HCT116 (cell line): Measurements from ENCODE around the gene PIGH. TPM values are rescaled to one million over a fixed set of nuclear protein-coding genes. Genes with fewer than 3 reads are reported as not detected.

Experiments used
- ATAC-seq: fragments of 200-7000 bp; cut with Tn5 transposase; 2 replicates; pipeline ENCODE4 v1.9.1; 2020; ENCODE audit warnings: mild to moderate bottlenecking, moderate library complexity
- BruUV-seq: library from RNA; stranded (reverse); fragments of 400-500 nt; replicated peaks from 2 replicates; lab custom pipeline; 2021; lab: Mats Ljungman, UMichigan
- CTCF ChIA-PET: fragments of 300-600 bp; sonication (Branson Sonifier 250); formaldehyde crosslinking; loops from one replicate; lab custom pipeline; 2021; ENCODE audit warnings: antibody characterized with exemption; lab: Charles Lee
- POLR2A ChIA-PET: fragments of 300-600, 350-600 bp; sonication (Branson Sonifier 250); formaldehyde crosslinking; loops from one replicate; lab custom pipeline; 2021; ENCODE audit warnings: antibody characterized with exemption; lab: Charles Lee
- RAD21 ChIA-PET, 2 experiments: fragments of 300-600 bp; sonication (Branson Sonifier 250); formaldehyde crosslinking; loops; one replicate each; lab custom pipeline; 2023; ENCODE audit warnings: low total read pairs in 2 of 2; ENCODE audit not compliant: uncharacterized antibody in 2 of 2, unreplicated experiment in 2 of 2, low non-redundant PET in 1 of 2; lab: Charles Lee
- DNase-seq: peaks from one replicate; pipeline ENCODE4 v3.0.0-alpha.2; 2010; ENCODE audit warnings: low read depth, low spot score
- H2AFZ ChIP-seq: fragments of 200-600 bp; shearing (Covaris generic), sonication (generic); 2 replicates; pipeline ENCODE4 v1.6.1; 2017; ENCODE audit warnings: low read depth, mixed run types, mixed read lengths, antibody characterized with exemption, low read length; ENCODE audit not compliant: poor library complexity, severe bottlenecking
- H3K27ac ChIP-seq: 2 replicates; pipeline ENCODE4 v1.5.1; 2012; ENCODE audit warnings: low read depth, low read length
- H3K27me3 ChIP-seq: fragments of 200-600 bp; sonication (generic); 2 replicates; pipeline ENCODE4 v1.6.1; 2016; ENCODE audit warnings: mixed run types, low read length, mixed read lengths; ENCODE audit not compliant: insufficient read depth
- H3K36me3 ChIP-seq, 2 experiments: fragments of 200-500 bp in 1 of 2; fragments of 200-600 bp in 1 of 2; sonication (Bioruptor generic) in 1 of 2; sonication (generic) in 1 of 2; 2 replicates each; pipeline versions ENCODE4 v1.5.1 to v1.6.1; 2014 to 2016; ENCODE audit warnings: low read length in 2 of 2, inconsistent platforms in 1 of 2, mixed read lengths in 1 of 2, mixed run types in 1 of 2; ENCODE audit not compliant: insufficient read depth in 2 of 2, control insufficient read depth in 1 of 2
- H3K4me1 ChIP-seq, 2 experiments: fragments of 200-600 bp in 1 of 2; sonication (generic) in 1 of 2; 2 replicates each; pipeline versions ENCODE4 v1.5.1 to v1.6.1; 2012 to 2017; ENCODE audit warnings: low read length in 2 of 2, inconsistent platforms in 1 of 2, mild to moderate bottlenecking in 1 of 2, mixed read lengths in 1 of 2, mixed run types in 1 of 2, moderate library complexity in 1 of 2; ENCODE audit not compliant: insufficient read depth in 2 of 2, control insufficient read depth in 1 of 2
- H3K4me2 ChIP-seq: fragments of 200-600 bp; sonication (generic); 2 replicates; pipeline ENCODE4 v1.6.1; 2017; ENCODE audit warnings: mixed run types, low read length, mixed read lengths
- H3K4me3 ChIP-seq, 2 experiments: fragments of 200-600 bp in 1 of 2; sonication (generic) in 1 of 2; replicated peaks in 1 of 2; 2 replicates each; pipeline ENCODE4 v1.5.1; 2011 to 2016; ENCODE audit warnings: low read length in 2 of 2, control low read depth in 1 of 2, low read depth in 1 of 2, mild to moderate bottlenecking in 1 of 2, mixed read lengths in 1 of 2, mixed run types in 1 of 2
- H3K79me2 ChIP-seq: fragments of 200-600 bp; sonication (generic); 2 replicates; pipeline ENCODE4 v1.6.1; 2017; ENCODE audit warnings: mild to moderate bottlenecking, mixed run types, low read length, moderate library complexity, mixed read lengths; ENCODE audit not compliant: insufficient read depth
- H3K9ac ChIP-seq: fragments of 200-600 bp; sonication (generic); 2 replicates; pipeline ENCODE4 v1.6.1; 2016; ENCODE audit warnings: low read length, mixed read lengths
- H3K9me2 ChIP-seq: fragments of 200-600 bp; sonication (generic), shearing (Covaris generic); 2 replicates; pipeline ENCODE4 v1.6.1; 2017; ENCODE audit warnings: mixed run types, mild to moderate bottlenecking, moderate library complexity; ENCODE audit not compliant: insufficient read depth
- H3K9me3 ChIP-seq, 2 experiments: fragments of 200-500 bp in 1 of 2; fragments of 200-600 bp in 1 of 2; sonication (Bioruptor generic) in 1 of 2; sonication (generic) in 1 of 2; 2 replicates each; pipeline ENCODE4 v1.6.1; 2014 to 2017; ENCODE audit warnings: low read length in 2 of 2, mixed read lengths in 2 of 2, inconsistent platforms in 1 of 2, low read depth in 1 of 2, mild to moderate bottlenecking in 1 of 2, mixed run types in 1 of 2, moderate library complexity in 1 of 2; ENCODE audit not compliant: control insufficient read depth in 1 of 2, insufficient read depth in 1 of 2
- H4K20me1 ChIP-seq: fragments of 200-600 bp; sonication (generic), shearing (Covaris generic); 2 replicates; pipeline ENCODE4 v1.6.1; 2017; ENCODE audit warnings: mixed run types, mild to moderate bottlenecking, moderate library complexity; ENCODE audit not compliant: insufficient read depth
- CBX3 ChIP-seq: IDR thresholded peaks from 2 replicates; pipeline ENCODE4 v1.6.1; 2012; ENCODE audit warnings: low read depth
- CEBPB ChIP-seq: IDR thresholded peaks from 2 replicates; pipeline ENCODE4 v1.6.1; 2012; ENCODE audit warnings: low read depth
- EGR1 ChIP-seq: IDR thresholded peaks from 2 replicates; pipeline ENCODE4 v1.6.1; 2012; ENCODE audit warnings: low read depth
- ELF1 ChIP-seq: IDR thresholded peaks from 2 replicates; pipeline ENCODE4 v1.6.1; 2012; ENCODE audit warnings: low read depth, borderline replicate concordance
- EZH2 ChIP-seq: fragments of 200-600 bp; sonication (generic); IDR thresholded peaks from 2 replicates; pipeline ENCODE4 v1.6.1; 2017; ENCODE audit warnings: antibody characterized with exemption, mixed run types
- EZH2phosphoT487 ChIP-seq: fragments of 200-600 bp; IDR thresholded peaks from 2 replicates; pipeline ENCODE4 v1.6.1; 2018; ENCODE audit warnings: antibody characterized with exemption, borderline replicate concordance
- FOSL1 ChIP-seq: IDR thresholded peaks from 2 replicates; pipeline ENCODE4 v1.6.1; 2012; ENCODE audit warnings: low read depth
- JUND ChIP-seq: IDR thresholded peaks from 2 replicates; pipeline ENCODE4 v1.6.1; 2012
- POLR2A ChIP-seq: IDR thresholded peaks from 2 replicates; pipeline ENCODE4 v1.7.0; 2011; ENCODE audit warnings: borderline replicate concordance; ENCODE audit not compliant: insufficient read depth, insufficient read length; ENCODE audit errors: extremely low read depth
- POLR2AphosphoS5 ChIP-seq: IDR thresholded peaks from 2 replicates; pipeline ENCODE4 v1.6.1; 2011; ENCODE audit warnings: mild to moderate bottlenecking, low read depth, low read length, moderate library complexity
- RAD21 ChIP-seq: IDR thresholded peaks from 2 replicates; pipeline ENCODE4 v1.6.1; 2012; ENCODE audit warnings: low read depth, mild to moderate bottlenecking
- SP1 ChIP-seq: IDR thresholded peaks from 2 replicates; pipeline ENCODE4 v1.6.1; 2012; ENCODE audit warnings: low read depth
- SRF ChIP-seq: IDR thresholded peaks from 2 replicates; pipeline ENCODE4 v1.6.1; 2012; ENCODE audit warnings: low read depth
- TCF7L2 ChIP-seq: IDR thresholded peaks from 2 replicates; pipeline ENCODE4 v1.7.0; 2011; ENCODE audit warnings: borderline replicate concordance, inconsistent platforms; ENCODE audit not compliant: insufficient read depth, insufficient read length; ENCODE audit errors: extremely low read depth
- YY1 ChIP-seq: IDR thresholded peaks from 2 replicates; pipeline ENCODE4 v1.6.1; 2011; ENCODE audit warnings: low read length, low read depth, moderate library complexity, mild to moderate bottlenecking; ENCODE audit not compliant: insufficient replicate concordance; ENCODE audit errors: extremely low read depth
- ZFX ChIP-seq: fragments of 450-650 bp; IDR thresholded peaks from 2 replicates; pipeline ENCODE4 v1.6.1; 2017
- intact Hi-C: fragments of 100-400 bp; cut with micrococcal nuclease; formaldehyde crosslinking; loops from 2 replicates; pipeline ENCODE4 v1.10.0; 2022
- total RNA-seq: library from RNA; stranded (reverse); gene quantifications from one replicate; pipeline ENCODE4 v1.2.1, GENCODE V29; 2021; ENCODE audit not compliant: unreplicated experiment
- TF ChIP-seq, protein P1 (sequence below): IDR thresholded peaks from 2 replicates; pipeline ENCODE4 v1.6.1; 2012
- TF ChIP-seq, protein P2 (sequence below), 3 experiments: fragments of 200-600 bp in 1 of 3; sonication (generic) in 1 of 3; IDR thresholded peaks in 2 of 3; conservative IDR thresholded peaks in 1 of 3; 2 replicates each; pipeline ENCODE4 v1.5.1; 2012 to 2017; ENCODE audit warnings: low read depth in 2 of 3, low read length in 2 of 3, antibody characterized with exemption in 1 of 3, borderline replicate concordance in 1 of 3, control low read depth in 1 of 3, mild to moderate bottlenecking in 1 of 3, mixed read lengths in 1 of 3, mixed run types in 1 of 3, moderate library complexity in 1 of 3; ENCODE audit not compliant: insufficient read depth in 1 of 3
- TF ChIP-seq, protein P3 (sequence below): IDR thresholded peaks from 2 replicates; pipeline ENCODE4 v1.6.1; 2011; ENCODE audit warnings: mild to moderate bottlenecking, low read length, moderate library complexity; ENCODE audit not compliant: insufficient replicate concordance; ENCODE audit errors: extremely low read depth
- TF ChIP-seq, protein P4 (sequence below): IDR thresholded peaks from 2 replicates; pipeline ENCODE4 v1.6.1; 2012

PIGH gene
- total RNA-seq, 1 experiment from 2014 or later: 20.9 TPM

DNA sequence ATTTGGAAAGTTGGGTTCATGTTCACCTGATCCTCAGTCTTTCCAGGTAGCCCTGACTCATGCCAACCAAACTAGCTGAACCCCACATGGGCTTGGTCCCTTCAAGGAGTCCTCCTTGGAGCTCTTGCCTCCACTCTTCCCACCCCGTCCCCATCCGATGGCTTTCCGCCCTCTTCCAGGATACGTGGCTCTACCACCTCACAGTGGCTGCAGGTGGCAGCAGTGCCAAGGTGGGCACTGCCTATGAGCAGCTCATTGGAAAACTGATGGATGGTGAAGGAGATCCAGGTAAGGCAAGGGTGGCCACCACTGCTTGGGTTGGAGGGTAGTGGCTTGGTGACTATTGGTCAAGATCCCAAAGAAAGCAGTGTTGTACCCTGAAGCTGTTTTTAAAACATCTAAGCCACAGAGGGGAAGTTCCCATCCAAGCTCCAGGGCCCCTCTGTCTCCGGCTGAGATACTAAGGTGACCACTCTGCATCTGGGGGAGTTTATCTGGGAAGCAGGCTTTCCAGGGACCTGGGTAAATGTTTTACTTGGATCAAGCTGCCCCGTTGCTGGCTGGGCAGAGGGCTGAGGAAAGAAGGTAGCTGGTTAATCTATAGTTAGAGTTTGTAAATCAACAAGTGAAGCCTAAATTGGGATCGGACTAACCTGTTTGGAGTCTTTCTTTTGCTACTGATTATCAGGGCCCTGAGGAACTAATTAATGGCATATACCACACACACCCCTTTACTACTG is 23.7 kb downstream of the PIGH start:
- ATAC-seq (no peak), DNase-seq (no peak)
- CTCF ChIA-PET: interaction anchor here (0.6 to 2.7 kb wide), 5 partner anchors 42 to 149 kb away, joined by 3 to 7 read pairs (median 3); no protein-coding TSS in a partner anchor
- peaks cover 0 to 6% of the 10 kb centered on the region in 2 experiments; a peak in 2 of 4 replicates for H3K36me3 ChIP-seq
- POLR2A ChIA-PET: no interaction called here
- H3K27me3 ChIP-seq: no peaks in the 10 kb centered on the region
- H3K9ac ChIP-seq: no peak overlapping the region
- H3K79me2 ChIP-seq: no peaks in the 10 kb centered on the region
- no peak overlapping the region for H2AFZ ChIP-seq
- BruUV-seq: no TSS peak
- no peak for TF ChIP-seq SP1
- TF ChIP-seq CEBPB: no peak
- TF ChIP-seq ZFX: no peak
- TF ChIP-seq ELF1: no peak
- TF ChIP-seq JUND: no peak
- TF ChIP-seq, protein P1, sequence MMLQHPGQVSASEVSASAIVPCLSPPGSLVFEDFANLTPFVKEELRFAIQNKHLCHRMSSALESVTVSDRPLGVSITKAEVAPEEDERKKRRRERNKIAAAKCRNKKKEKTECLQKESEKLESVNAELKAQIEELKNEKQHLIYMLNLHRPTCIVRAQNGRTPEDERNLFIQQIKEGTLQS: no peak
- no peak for TF ChIP-seq FOSL1
- TF ChIP-seq, protein P2, sequence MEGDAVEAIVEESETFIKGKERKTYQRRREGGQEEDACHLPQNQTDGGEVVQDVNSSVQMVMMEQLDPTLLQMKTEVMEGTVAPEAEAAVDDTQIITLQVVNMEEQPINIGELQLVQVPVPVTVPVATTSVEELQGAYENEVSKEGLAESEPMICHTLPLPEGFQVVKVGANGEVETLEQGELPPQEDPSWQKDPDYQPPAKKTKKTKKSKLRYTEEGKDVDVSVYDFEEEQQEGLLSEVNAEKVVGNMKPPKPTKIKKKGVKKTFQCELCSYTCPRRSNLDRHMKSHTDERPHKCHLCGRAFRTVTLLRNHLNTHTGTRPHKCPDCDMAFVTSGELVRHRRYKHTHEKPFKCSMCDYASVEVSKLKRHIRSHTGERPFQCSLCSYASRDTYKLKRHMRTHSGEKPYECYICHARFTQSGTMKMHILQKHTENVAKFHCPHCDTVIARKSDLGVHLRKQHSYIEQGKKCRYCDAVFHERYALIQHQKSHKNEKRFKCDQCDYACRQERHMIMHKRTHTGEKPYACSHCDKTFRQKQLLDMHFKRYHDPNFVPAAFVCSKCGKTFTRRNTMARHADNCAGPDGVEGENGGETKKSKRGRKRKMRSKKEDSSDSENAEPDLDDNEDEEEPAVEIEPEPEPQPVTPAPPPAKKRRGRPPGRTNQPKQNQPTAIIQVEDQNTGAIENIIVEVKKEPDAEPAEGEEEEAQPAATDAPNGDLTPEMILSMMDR (IDR thresholded peaks at IDR 0.05 in 2 of 3, conservative IDR thresholded peaks at IDR 0.05 in 1 of 3; ENCODE audit: borderline replicate concordance in 1 of 3, insufficient read depth in 1 of 3, low read depth in 2 of 3, low read length in 2 of 3): no peak
- TF ChIP-seq TCF7L2: no peak
- no peak for TF ChIP-seq POLR2AphosphoS5
- no peak for TF ChIP-seq SRF
- TF ChIP-seq EGR1: no peak
- TF ChIP-seq, protein P3, sequence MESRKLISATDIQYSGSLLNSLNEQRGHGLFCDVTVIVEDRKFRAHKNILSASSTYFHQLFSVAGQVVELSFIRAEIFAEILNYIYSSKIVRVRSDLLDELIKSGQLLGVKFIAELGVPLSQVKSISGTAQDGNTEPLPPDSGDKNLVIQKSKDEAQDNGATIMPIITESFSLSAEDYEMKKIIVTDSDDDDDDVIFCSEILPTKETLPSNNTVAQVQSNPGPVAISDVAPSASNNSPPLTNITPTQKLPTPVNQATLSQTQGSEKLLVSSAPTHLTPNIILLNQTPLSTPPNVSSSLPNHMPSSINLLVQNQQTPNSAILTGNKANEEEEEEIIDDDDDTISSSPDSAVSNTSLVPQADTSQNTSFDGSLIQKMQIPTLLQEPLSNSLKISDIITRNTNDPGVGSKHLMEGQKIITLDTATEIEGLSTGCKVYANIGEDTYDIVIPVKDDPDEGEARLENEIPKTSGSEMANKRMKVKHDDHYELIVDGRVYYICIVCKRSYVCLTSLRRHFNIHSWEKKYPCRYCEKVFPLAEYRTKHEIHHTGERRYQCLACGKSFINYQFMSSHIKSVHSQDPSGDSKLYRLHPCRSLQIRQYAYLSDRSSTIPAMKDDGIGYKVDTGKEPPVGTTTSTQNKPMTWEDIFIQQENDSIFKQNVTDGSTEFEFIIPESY: no peak
- TF ChIP-seq RAD21: no peak
- TF ChIP-seq CBX3: no peak
- no peak for TF ChIP-seq EZH2
- no peak for TF ChIP-seq YY1
- no peak for TF ChIP-seq EZH2phosphoT487
- TF ChIP-seq, protein P4, sequence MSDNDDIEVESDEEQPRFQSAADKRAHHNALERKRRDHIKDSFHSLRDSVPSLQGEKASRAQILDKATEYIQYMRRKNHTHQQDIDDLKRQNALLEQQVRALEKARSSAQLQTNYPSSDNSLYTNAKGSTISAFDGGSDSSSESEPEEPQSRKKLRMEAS: no peak
- no peak for TF ChIP-seq POLR2A
- H4K20me1 ChIP-seq: no peaks in the 10 kb centered on the region
- RAD21 ChIA-PET: no interaction called here
- H3K4me2 ChIP-seq: no peak overlapping the region
- no peaks in the 10 kb centered on the region for H3K9me2 ChIP-seq
- intact Hi-C loops: no loop called here
- no peaks in the 10 kb centered on the region for H3K9me3 ChIP-seq
- H3K4me1 ChIP-seq: peaks cover 0 to 4% of the 10 kb centered on the region in 2 experiments; a peak in 1 of 4 replicates
- H3K27ac ChIP-seq: no peak overlapping the region
- no peak overlapping the region for H3K4me3 ChIP-seq
